ENCODE data around the gene ZNF664.

Gene ZNF664

GRCh38 chr12:124010687-124011086, 37.7 kb downstream of the ZNF664 start:
- Mint-ChIP-seq H3K36me3 (ENCODE audit: low read depth) (peaks cover 42% of the 10 kb centered on the region), H3K9me3 (no peaks in the 10 kb centered on the region), H3K27ac (no peak overlapping the region)

DNA sequence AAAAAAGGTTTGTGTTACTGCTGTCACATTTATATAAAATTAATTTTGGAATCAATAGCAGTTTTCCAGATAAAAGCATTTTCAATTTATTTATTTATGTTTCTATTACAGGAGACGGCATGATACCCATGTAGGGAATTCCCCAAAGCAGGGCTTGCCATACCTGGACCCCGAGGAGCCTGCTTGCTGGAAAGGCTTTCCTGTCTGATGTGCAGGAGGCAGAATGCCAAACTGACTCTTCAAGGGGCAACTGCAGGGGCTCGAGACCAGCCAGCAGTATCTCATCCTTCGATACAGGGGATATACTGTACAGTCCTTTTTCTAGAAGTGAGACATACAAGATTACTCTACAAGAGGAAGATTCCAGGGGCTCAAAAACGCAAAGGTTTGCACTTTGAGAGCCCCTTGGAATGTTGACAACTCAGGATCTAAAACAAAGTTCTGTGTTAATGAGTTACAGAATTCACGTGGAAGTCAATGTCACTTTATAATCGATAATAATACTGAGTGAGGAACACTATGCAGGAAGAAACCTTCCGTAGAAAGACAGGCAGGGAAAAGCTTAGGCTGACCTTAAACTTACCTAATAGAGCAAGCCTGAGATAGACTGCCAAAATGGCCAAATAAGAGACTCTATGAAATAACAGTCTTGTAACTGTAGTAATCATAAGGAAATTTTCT, 38.6 kb downstream of the ZNF664 start:
- intact Hi-C loops (cut with micrococcal nuclease), result no loop called here
- no peaks in the 10 kb centered on the region for H3K27me3 Mint-ChIP-seq
- peaks cover 19% of the 10 kb centered on the region for H3K4me1 Mint-ChIP-seq (ENCODE audit: low read depth)
- peaks cover 42% of the 10 kb centered on the region for H3K36me3 Mint-ChIP-seq (ENCODE audit: low read depth)
- H3K4me3 Mint-ChIP-seq, result no peak overlapping the region
- H3K9me3 Mint-ChIP-seq, result no peaks in the 10 kb centered on the region
- H3K27ac Mint-ChIP-seq, result no peak overlapping the region

More at GRCh38 chr12:124010687-124011086, 37.7 kb downstream of the ZNF664 start:
- Mint-ChIP-seq H3K4me1 (ENCODE audit: low read depth) (peaks cover 27% of the 10 kb centered on the region), H3K27me3 (no peaks in the 10 kb centered on the region), H3K4me3 (no peak overlapping the region)
- intact Hi-C loops (cut with micrococcal nuclease), result no loop called here

GRCh38 chr12:124013073-124013472, 40.1 kb downstream of the ZNF664 start:
- H3K4me1 Mint-ChIP-seq (ENCODE audit: low read depth), result peaks cover 4% of the 10 kb centered on the region
- no peak overlapping the region for H3K4me3 Mint-ChIP-seq
- intact Hi-C loops (cut with micrococcal nuclease), result no loop called here
- no peak overlapping the region for H3K27ac Mint-ChIP-seq
- H3K36me3 Mint-ChIP-seq (ENCODE audit: low read depth), result peaks cover 33% of the 10 kb centered on the region
- H3K27me3 Mint-ChIP-seq, result no peaks in the 10 kb centered on the region
- H3K9me3 Mint-ChIP-seq, result no peaks in the 10 kb centered on the region

GRCh38 chr12:124015494-124016461, 42.8 kb downstream of the ZNF664 start:
- H3K27ac Mint-ChIP-seq, result no peak overlapping the region
- H3K27me3 Mint-ChIP-seq, result no peaks in the 10 kb centered on the region
- intact Hi-C loops (cut with micrococcal nuclease), result no loop called here
- no peaks in the 10 kb centered on the region for H3K9me3 Mint-ChIP-seq
- H3K4me1 Mint-ChIP-seq (ENCODE audit: low read depth), result no peaks in the 10 kb centered on the region
- no peak overlapping the region for H3K4me3 Mint-ChIP-seq
- peaks cover 28% of the 10 kb centered on the region for H3K36me3 Mint-ChIP-seq (ENCODE audit: low read depth)

DNA sequence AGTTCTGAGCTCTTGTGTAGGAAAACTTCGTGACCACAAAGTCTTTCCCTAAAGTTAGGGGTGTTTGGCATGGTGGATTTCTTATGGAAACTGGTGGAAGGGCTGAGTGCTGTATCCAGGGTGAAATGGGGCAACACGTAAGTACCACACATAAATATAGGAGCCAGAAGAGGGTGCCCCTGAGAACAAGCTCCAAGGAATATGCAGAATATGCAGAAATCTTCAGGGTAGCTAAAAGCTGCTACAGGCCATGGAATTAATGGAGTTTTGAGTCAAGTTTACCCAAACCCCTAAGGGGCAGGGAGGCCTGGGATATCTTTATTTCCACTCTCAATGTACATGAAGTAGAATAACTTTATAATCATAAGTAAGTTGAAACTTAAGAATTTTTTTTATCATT, 44.0 kb downstream of the ZNF664 start:
- Mint-ChIP-seq H3K27me3 (no peaks in the 10 kb centered on the region), H3K4me1 (ENCODE audit: low read depth) (no peaks in the 10 kb centered on the region), H3K36me3 (ENCODE audit: low read depth) (peaks cover 15% of the 10 kb centered on the region), H3K9me3 (no peaks in the 10 kb centered on the region), H3K4me3 (no peak overlapping the region), H3K27ac (no peak overlapping the region)
- intact Hi-C loops (cut with micrococcal nuclease), result no loop called here

- Mint-ChIP-seq H3K4me3 (no peak overlapping the region), H3K27me3 (no peaks in the 10 kb centered on the region), H3K36me3 (ENCODE audit: low read depth) (peaks cover under 1% of the 10 kb centered on the region), H3K9me3 (no peaks in the 10 kb centered on the region), H3K27ac (no peak overlapping the region), H3K4me1 (ENCODE audit: low read depth) (no peaks in the 10 kb centered on the region)
- intact Hi-C loops (cut with micrococcal nuclease), result no loop called here
Measured at GRCh38 chr12:124018539-124018938, 45.5 kb downstream of the ZNF664 start.

DNA sequence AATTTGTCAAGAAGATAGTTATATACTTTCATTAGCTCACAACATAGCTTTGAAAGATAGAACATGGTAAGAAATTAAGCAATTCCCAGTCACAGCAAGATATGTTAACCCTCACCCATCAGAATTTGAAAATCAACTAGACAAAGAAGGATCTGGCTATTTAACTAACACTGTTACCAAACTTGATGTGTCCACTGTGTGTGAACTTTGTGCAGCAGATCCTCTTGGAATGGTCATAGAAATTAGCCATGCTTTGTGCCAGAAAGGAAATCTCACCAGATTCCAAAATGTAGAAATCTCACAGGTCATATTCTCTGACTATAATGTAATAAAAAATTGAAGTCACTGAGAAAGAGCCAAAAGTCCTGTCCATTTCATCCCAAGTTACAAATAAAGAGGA, 46.1 kb downstream of the ZNF664 start:
- no peaks in the 10 kb centered on the region for H3K9me3 Mint-ChIP-seq
- intact Hi-C loops (cut with micrococcal nuclease), result no loop called here
- peaks cover 3% of the 10 kb centered on the region for H3K4me1 Mint-ChIP-seq (ENCODE audit: low read depth)
- H3K4me3 Mint-ChIP-seq, result no peak overlapping the region
- no peaks in the 10 kb centered on the region for H3K27me3 Mint-ChIP-seq
- H3K27ac Mint-ChIP-seq, result no peak overlapping the region
- H3K36me3 Mint-ChIP-seq (ENCODE audit: low read depth), result no peaks in the 10 kb centered on the region

DNA sequence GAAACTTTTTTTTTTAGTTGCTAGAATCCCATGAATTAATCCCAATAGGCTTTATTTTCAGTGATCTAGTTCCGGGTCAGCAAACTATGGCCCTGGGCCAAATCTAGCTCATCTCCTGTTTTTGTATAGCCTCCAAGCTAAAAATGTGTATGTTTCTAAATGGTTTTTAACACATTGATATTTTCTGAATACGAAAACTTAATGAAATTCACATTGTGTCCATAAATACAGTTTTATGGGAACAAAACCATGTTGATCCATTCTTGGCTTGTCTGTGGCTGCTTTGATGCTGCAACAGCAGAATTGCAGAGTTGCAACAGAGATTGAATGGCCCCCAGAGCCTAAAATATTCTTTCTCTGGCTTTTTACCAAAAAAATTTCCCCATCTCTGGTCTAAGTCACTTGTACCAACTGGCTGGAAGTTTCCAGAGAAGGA, 47.5 kb downstream of the ZNF664 start:
- Mint-ChIP-seq H3K27ac (no peak overlapping the region), H3K4me1 (ENCODE audit: low read depth) (peaks cover 12% of the 10 kb centered on the region), H3K4me3 (no peak overlapping the region), H3K36me3 (ENCODE audit: low read depth) (no peaks in the 10 kb centered on the region), H3K27me3 (no peaks in the 10 kb centered on the region), H3K9me3 (no peaks in the 10 kb centered on the region)
- intact Hi-C loops (cut with micrococcal nuclease), result no loop called here

GRCh38 chr12:124021007-124021406, 48.0 kb downstream of the ZNF664 start:
- H3K4me3 Mint-ChIP-seq, result no peak overlapping the region
- peaks cover 12% of the 10 kb centered on the region for H3K4me1 Mint-ChIP-seq (ENCODE audit: low read depth)
- no peaks in the 10 kb centered on the region for H3K36me3 Mint-ChIP-seq (ENCODE audit: low read depth)
- no peaks in the 10 kb centered on the region for H3K9me3 Mint-ChIP-seq
- H3K27ac Mint-ChIP-seq, result no peak overlapping the region
- no peaks in the 10 kb centered on the region for H3K27me3 Mint-ChIP-seq
- intact Hi-C loops (cut with micrococcal nuclease), result no loop called here

DNA sequence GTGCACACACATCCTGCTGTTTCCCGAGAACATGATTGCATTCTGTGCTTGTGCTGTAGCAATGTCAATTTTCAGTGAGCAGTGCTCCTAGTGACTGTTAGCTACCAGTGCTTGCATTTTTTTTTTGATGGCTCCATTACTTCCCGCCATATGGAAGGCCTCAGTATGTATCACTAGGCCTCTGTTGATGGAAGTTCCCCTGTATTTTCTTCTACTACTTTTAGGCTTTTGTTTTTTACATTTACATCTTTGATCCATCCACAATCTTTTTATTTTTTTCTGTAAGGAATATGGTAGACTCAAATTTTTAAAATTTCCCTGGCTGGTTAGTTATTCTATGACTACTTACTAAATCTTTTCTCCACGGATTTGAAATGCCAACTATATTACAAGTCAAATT, 49.1 kb downstream of the ZNF664 start:
- Mint-ChIP-seq H3K4me1 (ENCODE audit: low read depth) (peaks cover 20% of the 10 kb centered on the region), H3K9me3 (no peaks in the 10 kb centered on the region)
- intact Hi-C loops (cut with micrococcal nuclease), result no loop called here

DNA sequence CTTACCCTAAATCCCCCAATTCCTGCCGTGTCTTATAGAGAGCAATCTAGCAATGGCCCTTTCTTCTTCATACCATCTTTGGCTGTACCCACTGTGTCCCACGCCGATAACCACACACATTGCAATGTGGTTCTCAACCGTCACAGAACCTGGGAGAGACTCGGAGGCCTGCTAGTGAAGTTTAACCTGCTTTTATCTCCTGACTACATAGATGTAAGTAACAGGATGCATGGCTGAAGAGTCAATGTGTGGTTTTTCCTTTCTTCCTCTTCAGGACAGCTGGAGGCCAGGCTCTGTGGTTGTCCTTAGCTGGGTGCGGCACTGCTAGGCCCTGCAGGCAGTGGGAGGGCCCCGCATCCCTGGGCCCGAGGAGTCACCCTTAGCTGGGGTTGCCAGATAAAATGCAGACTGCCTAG, 51.3 kb downstream of the ZNF664 start:
- H3K9me3 Mint-ChIP-seq, result no peaks in the 10 kb centered on the region
- intact Hi-C loops (cut with micrococcal nuclease), result no loop called here
- H3K36me3 Mint-ChIP-seq (ENCODE audit: low read depth), result no peaks in the 10 kb centered on the region
- H3K4me1 Mint-ChIP-seq (ENCODE audit: low read depth), result peaks cover 25% of the 10 kb centered on the region
- H3K27ac Mint-ChIP-seq, result no peak overlapping the region
- peaks cover 7% of the 10 kb centered on the region for H3K27me3 Mint-ChIP-seq
- no peak overlapping the region for H3K4me3 Mint-ChIP-seq

More for the DNA sequence above, 49.1 kb downstream of the ZNF664 start:
- Mint-ChIP-seq H3K36me3 (ENCODE audit: low read depth) (no peaks in the 10 kb centered on the region), H3K27ac (no peak overlapping the region), H3K4me3 (no peak overlapping the region), H3K27me3 (peaks cover 3% of the 10 kb centered on the region)

DNA sequence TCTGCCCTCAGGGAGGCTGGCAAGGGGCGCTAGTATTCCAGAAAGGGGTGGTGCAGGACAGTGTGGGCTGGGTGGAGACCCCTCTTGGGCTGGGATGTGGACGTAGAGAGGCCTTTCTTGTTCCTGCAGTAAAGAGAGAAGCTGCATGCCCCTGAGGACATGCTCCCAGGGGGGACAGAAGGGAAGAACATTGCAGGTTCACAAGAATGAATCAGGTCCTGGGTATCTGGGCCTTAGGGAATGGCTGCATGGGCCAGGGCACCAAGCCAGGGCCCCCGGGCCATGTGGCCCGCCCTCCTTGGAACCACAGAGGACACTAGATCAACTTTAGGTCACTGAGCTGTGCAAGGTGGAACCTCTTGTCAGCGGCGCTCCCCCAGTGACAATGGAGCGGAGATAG, 51.8 kb downstream of the ZNF664 start:
- peaks cover 25% of the 10 kb centered on the region for H3K4me1 Mint-ChIP-seq (ENCODE audit: low read depth)
- no peak overlapping the region for H3K4me3 Mint-ChIP-seq
- H3K27me3 Mint-ChIP-seq, result peaks cover 7% of the 10 kb centered on the region
- H3K9me3 Mint-ChIP-seq, result no peaks in the 10 kb centered on the region
- intact Hi-C loops (cut with micrococcal nuclease), result no loop called here
- no peak overlapping the region for H3K27ac Mint-ChIP-seq
- H3K36me3 Mint-ChIP-seq (ENCODE audit: low read depth), result no peaks in the 10 kb centered on the region

- Mint-ChIP-seq H3K4me1 (ENCODE audit: low read depth) (peaks cover 25% of the 10 kb centered on the region), H3K36me3 (ENCODE audit: low read depth) (no peaks in the 10 kb centered on the region), H3K4me3 (no peak overlapping the region), H3K9me3 (no peaks in the 10 kb centered on the region), H3K27me3 (peaks cover 7% of the 10 kb centered on the region), H3K27ac (peak overlapping the region; percentile 7)
- intact Hi-C loops (cut with micrococcal nuclease), result no loop called here
Measured at GRCh38 chr12:124025661-124026060, 52.6 kb downstream of the ZNF664 start.
